Brain microvascular endothelial cell (primary cell): ENCODE measurements around the gene SLC15A4.

Source experiments
- DNase-seq: peaks from one replicate; pipeline ENCODE4 v3.0.0-alpha.2; 2020
- H3K27ac ChIP-seq: fragments of 250-450 bp; sonication (Bioruptor Pico); 2 replicates; pipeline ENCODE4 v1.5.1; 2020; ENCODE audit warnings: mild to moderate bottlenecking, moderate library complexity
- H3K27me3 ChIP-seq: fragments of 250-450 bp; sonication (Bioruptor Pico); replicated peaks from 2 replicates; pipeline ENCODE4 v1.5.1; 2020; ENCODE audit warnings: mild to moderate bottlenecking
- H3K36me3 ChIP-seq: fragments of 250-450 bp; sonication (Bioruptor Pico); replicated peaks from 2 replicates; pipeline ENCODE4 v1.5.1; 2020; ENCODE audit warnings: mild to moderate bottlenecking
- H3K4me3 ChIP-seq: 2 replicates; pipeline ENCODE4 v1.5.1; 2011; ENCODE audit warnings: low read depth, mild to moderate bottlenecking, control low read depth, low read length, moderate library complexity
- in situ Hi-C: cut with HindIII; loops from 2 replicates; pipeline ENCODE4 v1.10.0; 2017; ENCODE audit warnings: low sequenced_read_pairs, low pct_ligation_motif_present
- TF ChIP-seq, protein P1 (sequence below): IDR thresholded peaks from 2 replicates; pipeline ENCODE4 v1.5.1; 2011; ENCODE audit warnings: low read depth, mild to moderate bottlenecking, moderate library complexity, low read length, control low read depth, inconsistent platforms; ENCODE audit errors: missing control alignments

SLC15A4 gene

DNA sequence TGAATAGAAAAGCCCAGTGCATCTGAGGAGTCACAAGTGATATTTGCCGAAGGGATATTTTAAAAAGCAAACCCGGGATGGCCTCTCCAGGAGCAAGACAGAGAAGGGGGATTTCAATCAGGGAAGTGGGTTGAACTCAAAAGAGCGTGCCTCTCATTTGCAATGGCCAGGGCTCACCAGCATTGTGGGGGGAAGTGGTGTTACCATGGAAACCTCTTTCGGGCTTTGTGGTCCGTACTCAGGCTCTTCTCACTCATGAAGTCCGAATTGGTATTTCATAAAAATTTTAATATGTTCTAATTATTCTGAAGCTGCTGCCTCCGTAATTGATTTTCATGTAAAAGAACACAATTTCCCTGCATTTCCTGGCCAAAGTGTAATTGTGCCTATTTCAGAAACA lies 79.8 kb downstream of the SLC15A4 start:
- in situ Hi-C loops = no loop called here

More for the DNA sequence above, 79.8 kb downstream of the SLC15A4 start:
- H3K27ac ChIP-seq = no peak overlapping the region
- H3K27me3 ChIP-seq = no peaks in the 10 kb centered on the region
- H3K36me3 ChIP-seq = no peaks in the 10 kb centered on the region
- H3K4me3 ChIP-seq = no peak overlapping the region
- TF ChIP-seq, protein P1, sequence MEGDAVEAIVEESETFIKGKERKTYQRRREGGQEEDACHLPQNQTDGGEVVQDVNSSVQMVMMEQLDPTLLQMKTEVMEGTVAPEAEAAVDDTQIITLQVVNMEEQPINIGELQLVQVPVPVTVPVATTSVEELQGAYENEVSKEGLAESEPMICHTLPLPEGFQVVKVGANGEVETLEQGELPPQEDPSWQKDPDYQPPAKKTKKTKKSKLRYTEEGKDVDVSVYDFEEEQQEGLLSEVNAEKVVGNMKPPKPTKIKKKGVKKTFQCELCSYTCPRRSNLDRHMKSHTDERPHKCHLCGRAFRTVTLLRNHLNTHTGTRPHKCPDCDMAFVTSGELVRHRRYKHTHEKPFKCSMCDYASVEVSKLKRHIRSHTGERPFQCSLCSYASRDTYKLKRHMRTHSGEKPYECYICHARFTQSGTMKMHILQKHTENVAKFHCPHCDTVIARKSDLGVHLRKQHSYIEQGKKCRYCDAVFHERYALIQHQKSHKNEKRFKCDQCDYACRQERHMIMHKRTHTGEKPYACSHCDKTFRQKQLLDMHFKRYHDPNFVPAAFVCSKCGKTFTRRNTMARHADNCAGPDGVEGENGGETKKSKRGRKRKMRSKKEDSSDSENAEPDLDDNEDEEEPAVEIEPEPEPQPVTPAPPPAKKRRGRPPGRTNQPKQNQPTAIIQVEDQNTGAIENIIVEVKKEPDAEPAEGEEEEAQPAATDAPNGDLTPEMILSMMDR = no peak
- no peak for DNase-seq
